Common myeloid progenitor, CD34-positive (primary cell): ENCODE data around the gene PADI4.

Experiments
- CTCF ChIA-PET: fragments of 350-600 bp; sonication (Branson Sonifier 250); formaldehyde crosslinking; loops from one replicate; lab custom pipeline; 2021; ENCODE audit warnings: antibody characterized with exemption; lab: Charles Lee
- POLR2A ChIA-PET: fragments of 350-600 bp; sonication (Branson Sonifier 250); formaldehyde crosslinking; loops from one replicate; lab custom pipeline; 2021; ENCODE audit warnings: antibody characterized with exemption; lab: Charles Lee
- DNase-seq, 3 donors: peaks; one replicate each; pipeline versions ENCODE4 v3.0.0 to v3.0.0-alpha.2; 2013
- H3K27ac ChIP-seq, 2 experiments: 1 replicate in 1 of 2; 2 replicates in 1 of 2; pipeline ENCODE4 v1.7.0; 2013; ENCODE audit warnings: inconsistent platforms in 2 of 2, low read length in 2 of 2, mild to moderate bottlenecking in 2 of 2, low read depth in 1 of 2, moderate library complexity in 1 of 2; ENCODE audit not compliant: severe bottlenecking in 2 of 2, insufficient read depth in 1 of 2, poor library complexity in 1 of 2
- H3K27me3 ChIP-seq, 5 experiments: replicated peaks in 2 of 5; 1 replicate in 3 of 5; 2 replicates in 2 of 5; pipeline versions ENCODE4 v1.6.1 to v1.7.0; 2013; ENCODE audit warnings: low read length in 4 of 5, mild to moderate bottlenecking in 2 of 5, moderate library complexity in 2 of 5, inconsistent platforms in 1 of 5; ENCODE audit not compliant: insufficient read depth in 5 of 5, control insufficient read depth in 4 of 5
- H3K36me3 ChIP-seq, 4 experiments: 1 replicate in 2 of 4; 2 replicates in 2 of 4; pipeline versions ENCODE4 v1.6.1 to v1.7.0; 2013; ENCODE audit warnings: low read length in 3 of 4, control low read depth in 1 of 4, mild to moderate bottlenecking in 1 of 4; ENCODE audit not compliant: control insufficient read depth in 4 of 4, insufficient read depth in 4 of 4
- H3K4me1 ChIP-seq, 4 experiments: 1 replicate in 3 of 4; 2 replicates in 1 of 4; pipeline versions ENCODE4 v1.6.1 to v1.7.1; 2013; ENCODE audit warnings: low read length in 3 of 4, mild to moderate bottlenecking in 3 of 4, control low read depth in 1 of 4, inconsistent platforms in 1 of 4, moderate library complexity in 1 of 4; ENCODE audit not compliant: control insufficient read depth in 4 of 4, insufficient read depth in 4 of 4; ENCODE audit errors: control extremely low read depth in 1 of 4
- H3K4me3 ChIP-seq, 7 experiments: 1 replicate in 4 of 7; 2 replicates in 3 of 7; pipeline versions ENCODE4 v1.5.1 to v1.7.0; 2013; ENCODE audit warnings: mild to moderate bottlenecking in 7 of 7, low read length in 6 of 7, moderate library complexity in 6 of 7, inconsistent platforms in 2 of 7, low read depth in 2 of 7, control low read depth in 1 of 7; ENCODE audit not compliant: insufficient read depth in 4 of 7, control insufficient read depth in 1 of 7; ENCODE audit errors: extremely low read depth in 1 of 7
- H3K9me3 ChIP-seq, 5 experiments: 1 replicate in 4 of 5; 2 replicates in 1 of 5; pipeline versions ENCODE4 v1.6.1 to v1.7.1; 2013; ENCODE audit warnings: low read length in 4 of 5, mild to moderate bottlenecking in 2 of 5, inconsistent platforms in 1 of 5, low read depth in 1 of 5, moderate library complexity in 1 of 5; ENCODE audit not compliant: control insufficient read depth in 4 of 5, insufficient read depth in 2 of 5; ENCODE audit errors: control extremely low read depth in 1 of 5
- WGBS: methylation state at CpG from one replicate; pipeline ENCODE4 v1.1.5; 2013; ENCODE audit not compliant: insufficient coverage; 5-methylcytosine and 5-hydroxymethylcytosine counted together

PADI4 gene

GRCh38 chr1:17370618-17371017, 62.6 kb downstream of the PADI4 start:
- peak; percentile 45 to 73 (median 71) for DNase-seq
- Histone ChIP-seq H3K4me1 (peaks cover 0 to 19% (median 9%) of the 10 kb centered on the region in 4 experiments), H3K4me3 (no peak overlapping the region), H3K27me3 (no peaks in the 10 kb centered on the region), H3K9me3 (no peaks in the 10 kb centered on the region), H3K36me3 (no peaks in the 10 kb centered on the region), H3K27ac (no peak overlapping the region)
- POLR2A ChIA-PET, result no interaction called here
- CTCF ChIA-PET, result interaction anchor here (1.0 to 2.1 kb wide), 14 partner anchors 8 to 410 kb away, joined by 3 to 13 read pairs (median 4); no protein-coding TSS in a partner anchor
- WGBS, result 43% methylated on average over 2 of the region's 2 CpGs

GRCh38 chr1:17371896-17372295, 63.9 kb downstream of the PADI4 start, which contains the start of gene PADI6:
TSS of gene PADI6 (plus strand) at chr1:17372196. CDS start at chr1:17372246, 50 bp downstream.
- Histone ChIP-seq H3K4me1 (peaks cover 0 to 9% (median 4%) of the 10 kb centered on the region in 4 experiments), H3K27me3 (no peaks in the 10 kb centered on the region), H3K9me3 (no peaks in the 10 kb centered on the region), H3K27ac (no peak within 1 kb of the TSS), H3K4me3 (no peak within 1 kb of the TSS), H3K36me3 (no peaks in the 10 kb centered on the region)
- ChIA-PET CTCF (interaction anchor here (0.6 to 2.1 kb wide), 9 partner anchors 9 to 314 kb away, joined by 3 to 13 read pairs (median 4); no protein-coding TSS in a partner anchor), POLR2A (interaction anchor here (0.6 kb wide), 1 partner anchor 54 kb away, joined by 3 read pairs; no protein-coding TSS in a partner anchor)
- no peak for DNase-seq
- 98% methylated on average over 6 of the region's 7 CpGs for WGBS

- WGBS, result 99% methylated on average over 11 of the region's 18 CpGs
- DNase-seq, result no peak
- ChIA-PET CTCF (interaction anchor here (1.4 kb wide), 1 partner anchor 27 kb away, joined by 3 read pairs; no protein-coding TSS in a partner anchor), POLR2A (no interaction called here)
- Histone ChIP-seq H3K27me3 (peaks cover 0 to 5% (median 0%) of the 10 kb centered on the region in 5 experiments), H3K4me3 (no peak overlapping the region), H3K36me3 (no peaks in the 10 kb centered on the region), H3K4me1 (peaks cover 0 to 8% (median 3%) of the 10 kb centered on the region in 4 experiments), H3K9me3 (no peaks in the 10 kb centered on the region), H3K27ac (no peak overlapping the region)
Measured at GRCh38 chr1:17372955-17373354, 65.0 kb downstream of the PADI4 start.

- Histone ChIP-seq H3K27me3 (peaks cover 0 to 7% (median 2%) of the 10 kb centered on the region in 5 experiments), H3K36me3 (no peaks in the 10 kb centered on the region), H3K4me3 (no peak overlapping the region), H3K27ac (no peak overlapping the region), H3K9me3 (no peaks in the 10 kb centered on the region), H3K4me1 (peaks cover 0 to 2% (median under 1%) of the 10 kb centered on the region in 4 experiments)
- WGBS, result 97% methylated on average over 9 of the region's 10 CpGs
- ChIA-PET CTCF (no interaction called here), POLR2A (no interaction called here)
- DNase-seq, result no peak
Measured at GRCh38 chr1:17375651-17376050, 67.7 kb downstream of the PADI4 start.

- H3K4me3 ChIP-seq, result no peak overlapping the region
- peaks cover 0 to 7% (median 2%) of the 10 kb centered on the region in 5 experiments for H3K27me3 ChIP-seq
- no peak overlapping the region for H3K27ac ChIP-seq
- no peak for DNase-seq
- H3K9me3 ChIP-seq, result no peaks in the 10 kb centered on the region
- 66% methylated on average over 14 of the region's 16 CpGs for WGBS
- no peaks in the 10 kb centered on the region for H3K36me3 ChIP-seq
- ChIA-PET POLR2A (no interaction called here), CTCF (interaction anchor here (0.5 kb wide), 1 partner anchor 248 kb away, joined by 3 read pairs; no protein-coding TSS in a partner anchor)
- no peaks in the 10 kb centered on the region for H3K4me1 ChIP-seq
Measured at GRCh38 chr1:17377325-17377953, 69.4 kb downstream of the PADI4 start.

GRCh38 chr1:17381161-17381560, 73.2 kb downstream of the PADI4 start:
- ChIA-PET POLR2A (no interaction called here), CTCF (interaction anchor here (1.2 to 1.3 kb wide), 2 partner anchors 9 to 11 kb away, joined by 3 to 4 read pairs; partner anchors contain the start of gene PADI6)
- Histone ChIP-seq H3K36me3 (no peaks in the 10 kb centered on the region), H3K4me1 (no peaks in the 10 kb centered on the region), H3K4me3 (no peak overlapping the region), H3K27ac (no peak overlapping the region), H3K9me3 (no peaks in the 10 kb centered on the region), H3K27me3 (peaks cover 0 to 7% (median 2%) of the 10 kb centered on the region in 5 experiments)
- no peak for DNase-seq
- 100% methylated on average over 1 of the region's 2 CpGs for whole genome bisulfite sequencing

- no peak overlapping the region for H3K4me3 ChIP-seq
- no peaks in the 10 kb centered on the region for H3K36me3 ChIP-seq
- 73% methylated on average over 9 of the region's 10 CpGs for WGBS
- H3K27me3 ChIP-seq, result peaks cover 0 to 5% (median 0%) of the 10 kb centered on the region in 5 experiments
- ChIA-PET POLR2A (no interaction called here), CTCF (interaction anchor here (1.0 to 1.6 kb wide), 2 partner anchors 9 to 13 kb away, joined by 3 to 4 read pairs; no protein-coding TSS in a partner anchor)
- no peak for DNase-seq
- no peak overlapping the region for H3K27ac ChIP-seq
- H3K9me3 ChIP-seq, result no peaks in the 10 kb centered on the region
- no peaks in the 10 kb centered on the region for H3K4me1 ChIP-seq
Measured at GRCh38 chr1:17392199-17392740, 84.3 kb downstream of the PADI4 start.
